ENCODE results near the gene AASDHPPT.

DNA sequence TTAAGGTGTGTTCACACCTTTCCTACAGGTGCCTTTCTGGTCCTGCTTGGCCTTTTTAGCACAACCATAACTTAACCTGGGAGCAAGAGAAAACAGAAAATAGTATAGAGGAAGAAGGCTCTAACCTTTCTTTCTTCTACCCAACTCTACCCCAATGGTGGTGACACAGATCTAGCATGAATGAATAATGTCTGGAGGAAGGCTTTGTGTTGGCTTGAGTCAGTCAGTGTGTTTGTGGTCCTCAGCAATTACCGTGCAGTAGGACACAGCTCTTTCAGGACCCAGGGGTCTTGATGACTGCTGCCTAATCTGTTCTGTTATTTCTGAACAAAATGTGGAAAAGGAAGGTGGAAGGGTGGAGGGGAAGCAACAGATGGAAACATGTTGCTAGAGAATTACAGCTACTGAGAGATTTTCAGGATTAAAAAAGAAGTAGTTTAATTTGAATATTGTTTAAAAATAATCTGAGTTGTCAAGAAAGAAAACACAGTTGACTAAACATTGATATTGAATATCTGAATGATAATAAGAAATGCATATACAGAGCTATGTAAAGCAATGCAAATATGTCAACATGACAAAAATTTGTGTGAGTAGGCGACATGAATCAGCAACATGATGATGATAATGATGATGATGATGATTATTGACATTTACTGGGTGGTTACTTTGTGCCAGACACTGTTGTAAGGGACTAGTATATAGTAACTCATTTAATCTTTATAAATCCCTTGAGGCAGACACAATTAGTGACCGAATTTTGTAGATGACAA, 55.3 kb downstream of the AASDHPPT start:
- TF ChIP-seq, protein P1, sequence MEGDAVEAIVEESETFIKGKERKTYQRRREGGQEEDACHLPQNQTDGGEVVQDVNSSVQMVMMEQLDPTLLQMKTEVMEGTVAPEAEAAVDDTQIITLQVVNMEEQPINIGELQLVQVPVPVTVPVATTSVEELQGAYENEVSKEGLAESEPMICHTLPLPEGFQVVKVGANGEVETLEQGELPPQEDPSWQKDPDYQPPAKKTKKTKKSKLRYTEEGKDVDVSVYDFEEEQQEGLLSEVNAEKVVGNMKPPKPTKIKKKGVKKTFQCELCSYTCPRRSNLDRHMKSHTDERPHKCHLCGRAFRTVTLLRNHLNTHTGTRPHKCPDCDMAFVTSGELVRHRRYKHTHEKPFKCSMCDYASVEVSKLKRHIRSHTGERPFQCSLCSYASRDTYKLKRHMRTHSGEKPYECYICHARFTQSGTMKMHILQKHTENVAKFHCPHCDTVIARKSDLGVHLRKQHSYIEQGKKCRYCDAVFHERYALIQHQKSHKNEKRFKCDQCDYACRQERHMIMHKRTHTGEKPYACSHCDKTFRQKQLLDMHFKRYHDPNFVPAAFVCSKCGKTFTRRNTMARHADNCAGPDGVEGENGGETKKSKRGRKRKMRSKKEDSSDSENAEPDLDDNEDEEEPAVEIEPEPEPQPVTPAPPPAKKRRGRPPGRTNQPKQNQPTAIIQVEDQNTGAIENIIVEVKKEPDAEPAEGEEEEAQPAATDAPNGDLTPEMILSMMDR (conservative IDR thresholded peaks at IDR 0.05; ENCODE audit: low read depth, low read length) = no peak
- no peak for TF ChIP-seq EZH2 (IDR thresholded peaks at IDR 0.05; ENCODE audit: borderline replicate concordance, low read depth, low read length, poor library complexity, severe bottlenecking)
